ENCODE data around the gene PTCRA. TPM values are rescaled to one million over a fixed set of nuclear protein-coding genes. Genes with fewer than 3 reads are reported as not detected.

PTCRA gene
- total RNA-seq, 4 donors from 2014 or later = not detected

DNA sequence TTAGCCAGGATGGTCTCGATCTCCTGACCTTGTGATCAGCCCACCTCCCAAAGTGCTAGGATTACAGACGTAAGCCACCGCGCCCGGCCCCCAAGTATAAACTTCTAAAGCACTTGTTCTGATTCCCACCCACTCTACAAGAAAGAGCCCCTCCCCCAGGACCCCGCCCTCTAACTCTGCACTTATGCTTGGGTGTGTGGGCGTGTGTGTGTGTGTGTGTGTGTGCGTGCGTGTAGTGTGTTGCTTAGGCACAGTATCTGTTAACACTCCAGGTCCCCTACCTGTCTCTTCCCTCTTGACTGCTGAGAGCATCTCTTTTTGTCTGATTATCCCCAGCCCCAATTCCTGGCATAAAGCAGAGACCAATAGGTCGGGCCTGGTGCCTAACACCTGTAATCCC, 6.0 kb upstream of the PTCRA start:
- Histone ChIP-seq H3K36me3 (no peaks in the 10 kb centered on the region), H3K27ac (no peak overlapping the region), H3K9me3 (no peaks in the 10 kb centered on the region), H3K4me1 (peaks cover 7% of the 10 kb centered on the region), H3K4me3 (no peak overlapping the region), H3K27me3 (peaks cover 13% of the 10 kb centered on the region)
- WGBS = 92% methylated on average over 10 of the region's 10 CpGs
- TF ChIP-seq, protein P1, sequence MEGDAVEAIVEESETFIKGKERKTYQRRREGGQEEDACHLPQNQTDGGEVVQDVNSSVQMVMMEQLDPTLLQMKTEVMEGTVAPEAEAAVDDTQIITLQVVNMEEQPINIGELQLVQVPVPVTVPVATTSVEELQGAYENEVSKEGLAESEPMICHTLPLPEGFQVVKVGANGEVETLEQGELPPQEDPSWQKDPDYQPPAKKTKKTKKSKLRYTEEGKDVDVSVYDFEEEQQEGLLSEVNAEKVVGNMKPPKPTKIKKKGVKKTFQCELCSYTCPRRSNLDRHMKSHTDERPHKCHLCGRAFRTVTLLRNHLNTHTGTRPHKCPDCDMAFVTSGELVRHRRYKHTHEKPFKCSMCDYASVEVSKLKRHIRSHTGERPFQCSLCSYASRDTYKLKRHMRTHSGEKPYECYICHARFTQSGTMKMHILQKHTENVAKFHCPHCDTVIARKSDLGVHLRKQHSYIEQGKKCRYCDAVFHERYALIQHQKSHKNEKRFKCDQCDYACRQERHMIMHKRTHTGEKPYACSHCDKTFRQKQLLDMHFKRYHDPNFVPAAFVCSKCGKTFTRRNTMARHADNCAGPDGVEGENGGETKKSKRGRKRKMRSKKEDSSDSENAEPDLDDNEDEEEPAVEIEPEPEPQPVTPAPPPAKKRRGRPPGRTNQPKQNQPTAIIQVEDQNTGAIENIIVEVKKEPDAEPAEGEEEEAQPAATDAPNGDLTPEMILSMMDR (IDR thresholded peaks at IDR 0.05) = no peak
- TF ChIP-seq EP300 (IDR thresholded peaks at IDR 0.05) (no peak), POLR2AphosphoS5 (IDR thresholded peaks at IDR 0.05) (no peak), POLR2A (IDR thresholded peaks at IDR 0.05) (no peak)
- DNase-seq (ENCODE audit: low spot score in 2 of 2) = no peak

DNA sequence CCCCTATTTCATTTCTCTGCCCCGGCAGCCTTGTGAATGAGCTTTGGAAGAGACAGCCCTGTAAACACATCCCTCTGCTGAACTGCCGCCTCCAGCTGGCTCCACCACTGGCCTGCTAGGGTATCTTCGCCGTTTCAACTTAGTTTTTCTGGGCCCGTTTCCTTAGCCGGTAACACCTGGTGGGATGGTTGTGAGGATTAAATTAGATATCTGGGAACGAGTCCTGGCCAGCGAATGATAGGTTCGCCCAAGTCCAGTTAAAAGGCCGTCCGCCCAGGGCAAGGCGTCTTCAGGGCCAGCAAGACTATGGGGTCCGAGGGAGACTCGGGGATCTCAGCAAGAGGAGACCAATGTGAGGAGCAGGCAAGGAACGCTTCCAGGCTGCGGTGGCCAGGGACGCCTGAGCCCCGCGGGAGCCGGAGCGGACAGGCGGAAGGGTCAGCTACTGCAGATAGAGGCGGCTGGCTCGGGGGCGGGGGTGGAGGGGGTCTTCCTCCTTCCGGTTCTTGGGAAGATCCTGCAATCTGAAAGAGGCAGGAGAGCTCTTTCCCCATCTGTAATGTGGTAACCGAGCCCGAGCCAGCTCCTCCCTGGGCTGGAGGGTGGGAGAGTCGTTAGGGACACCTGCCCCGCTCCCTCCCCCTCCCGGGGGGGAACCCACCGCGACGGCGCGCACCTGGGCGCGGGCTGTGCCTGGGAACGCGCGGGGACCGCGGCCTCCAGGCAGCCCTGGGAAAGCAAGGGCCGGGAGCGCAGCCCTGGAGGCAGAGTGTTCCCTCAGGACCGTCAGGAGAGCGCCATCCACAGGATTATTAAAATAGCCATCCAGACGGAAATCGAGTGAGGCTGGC, 4.5 kb upstream of the PTCRA start:
- Histone ChIP-seq H3K27me3 (peaks cover 17% of the 10 kb centered on the region), H3K27ac (no peak overlapping the region), H3K36me3 (no peaks in the 10 kb centered on the region), H3K4me3 (peak overlapping the region; percentile 40), H3K4me1 (peaks cover 7% of the 10 kb centered on the region), H3K9me3 (no peaks in the 10 kb centered on the region)
- 24% methylated on average over 21 of the region's 49 CpGs for WGBS
- TF ChIP-seq POLR2AphosphoS5 (IDR thresholded peaks at IDR 0.05) (no peak), EP300 (IDR thresholded peaks at IDR 0.05) (no peak), POLR2A (IDR thresholded peaks at IDR 0.05) (no peak)
- TF ChIP-seq, protein P1 (IDR thresholded peaks at IDR 0.05) = no peak
- no peak for DNase-seq (ENCODE audit: low spot score in 2 of 2)

DNA sequence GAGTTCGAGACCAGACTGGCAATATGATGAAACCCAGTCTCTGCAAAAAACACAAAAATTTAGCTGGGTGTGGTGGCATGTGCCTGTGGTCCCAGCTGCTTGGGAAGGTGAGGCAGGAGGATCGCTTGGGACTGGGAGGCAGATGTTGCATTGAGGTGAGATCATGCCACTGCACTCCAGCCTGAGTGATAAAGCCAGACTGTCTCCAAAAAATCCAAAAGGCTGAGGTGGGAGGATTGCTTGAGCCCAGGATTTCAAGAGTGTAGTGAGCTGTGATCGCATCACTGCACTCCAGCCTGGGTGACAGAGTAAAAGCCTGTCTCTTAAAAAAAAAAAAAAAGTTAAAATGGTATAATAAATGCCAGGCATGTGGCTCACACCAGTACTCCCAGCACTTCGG, 1.3 kb upstream of the PTCRA start:
- no peak overlapping the region for H3K27ac ChIP-seq
- H3K4me3 ChIP-seq = no peak overlapping the region
- H3K9me3 ChIP-seq = no peaks in the 10 kb centered on the region
- H3K4me1 ChIP-seq = peaks cover 7% of the 10 kb centered on the region
- TF ChIP-seq POLR2AphosphoS5 (IDR thresholded peaks at IDR 0.05) = no peak
- no peak for TF ChIP-seq EP300 (IDR thresholded peaks at IDR 0.05)
- TF ChIP-seq POLR2A (IDR thresholded peaks at IDR 0.05) = no peak
- TF ChIP-seq, protein P1 (IDR thresholded peaks at IDR 0.05) = no peak
- 66% methylated on average over 4 of the region's 4 CpGs for WGBS
- H3K36me3 ChIP-seq = no peaks in the 10 kb centered on the region
- no peak for DNase-seq (ENCODE audit: low spot score in 2 of 2)
- peaks cover 17% of the 10 kb centered on the region for H3K27me3 ChIP-seq

DNA sequence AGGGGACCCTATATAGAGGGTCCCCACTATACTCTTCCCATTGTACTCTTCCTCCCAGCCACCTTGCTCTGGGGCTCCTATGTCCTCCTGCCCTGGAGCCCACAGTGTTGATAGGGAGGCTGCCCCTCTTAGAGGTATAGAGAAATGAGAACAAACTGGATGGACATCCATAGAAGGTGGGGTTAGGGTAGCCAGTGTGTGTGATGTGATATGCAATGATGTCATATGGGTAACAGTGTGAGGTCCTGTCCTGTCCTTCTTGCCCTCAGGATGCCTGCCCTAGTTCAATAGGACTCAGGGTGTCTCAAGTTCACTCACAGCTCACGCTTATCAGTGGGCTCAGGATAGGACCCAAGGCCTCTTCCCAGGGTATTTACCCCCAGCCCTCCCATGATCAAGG, 435 bp downstream of the PTCRA start:
- no peak for DNase-seq (ENCODE audit: low spot score in 2 of 2)
- WGBS = 86% methylated on average over 1 of the region's 1 CpG
- Histone ChIP-seq H3K4me1 (peaks cover 6% of the 10 kb centered on the region), H3K27ac (no peak overlapping the region), H3K4me3 (no peak overlapping the region), H3K27me3 (peaks cover 12% of the 10 kb centered on the region), H3K36me3 (no peaks in the 10 kb centered on the region), H3K9me3 (no peaks in the 10 kb centered on the region)
- TF ChIP-seq POLR2AphosphoS5 (IDR thresholded peaks at IDR 0.05) = no peak
- no peak for TF ChIP-seq EP300 (IDR thresholded peaks at IDR 0.05)
- TF ChIP-seq POLR2A (IDR thresholded peaks at IDR 0.05) = no peak
- TF ChIP-seq, protein P1 (IDR thresholded peaks at IDR 0.05) = no peak

DNA sequence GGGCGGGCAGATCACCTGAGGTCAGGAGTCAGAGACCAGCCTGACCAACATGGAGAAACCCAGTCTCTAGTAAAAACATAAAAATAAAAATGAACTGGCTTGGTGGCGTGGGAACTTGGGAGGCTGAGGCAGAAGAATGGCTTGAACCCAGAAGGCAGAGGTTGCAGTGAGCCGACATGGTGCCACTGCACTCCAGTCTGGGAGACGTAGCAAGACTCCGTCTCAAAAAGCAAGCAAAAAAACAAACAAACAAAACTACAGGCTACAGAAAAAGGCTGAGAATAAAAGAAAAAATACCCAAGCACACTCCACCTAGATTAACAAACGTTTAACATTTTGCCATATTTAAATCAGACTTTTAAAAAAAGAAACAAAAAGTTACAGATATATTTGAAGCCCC, 5.9 kb downstream of the PTCRA start:
- TF ChIP-seq EP300 (IDR thresholded peaks at IDR 0.05) = no peak
- TF ChIP-seq, protein P1 (IDR thresholded peaks at IDR 0.05) = no peak
- no peak for TF ChIP-seq POLR2A (IDR thresholded peaks at IDR 0.05)
- no peak for TF ChIP-seq POLR2AphosphoS5 (IDR thresholded peaks at IDR 0.05)
- Histone ChIP-seq H3K9me3 (no peaks in the 10 kb centered on the region), H3K36me3 (no peaks in the 10 kb centered on the region), H3K4me3 (no peak overlapping the region), H3K27me3 (peaks cover 5% of the 10 kb centered on the region), H3K4me1 (no peaks in the 10 kb centered on the region), H3K27ac (no peak overlapping the region)
- no peak for DNase-seq (ENCODE audit: low spot score in 2 of 2)
- 72% methylated on average over 6 of the region's 6 CpGs for WGBS

Data from suprapubic skin (tissue), 4 donors.